Measurements from ENCODE around the gene RNF103.

DNA sequence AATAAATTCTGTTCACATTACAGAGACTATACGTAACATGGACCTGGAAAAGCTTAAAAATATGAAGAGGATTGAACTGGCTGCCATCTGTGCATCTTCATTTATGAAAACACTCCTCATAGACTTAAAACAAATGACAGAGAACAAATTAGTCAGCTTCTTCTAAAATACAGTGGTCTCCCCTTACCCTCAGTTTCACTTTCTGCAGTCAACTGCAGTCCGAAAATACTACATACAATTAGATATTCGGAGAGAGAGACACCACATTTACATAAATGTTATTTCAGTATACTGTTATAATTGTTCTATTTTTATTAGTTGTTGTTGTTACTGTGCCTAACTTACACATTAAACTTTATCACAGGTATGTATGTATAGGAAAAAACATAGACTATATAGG is 6.5 kb downstream of the RNF103 start:
- TF ChIP-seq, protein P1, sequence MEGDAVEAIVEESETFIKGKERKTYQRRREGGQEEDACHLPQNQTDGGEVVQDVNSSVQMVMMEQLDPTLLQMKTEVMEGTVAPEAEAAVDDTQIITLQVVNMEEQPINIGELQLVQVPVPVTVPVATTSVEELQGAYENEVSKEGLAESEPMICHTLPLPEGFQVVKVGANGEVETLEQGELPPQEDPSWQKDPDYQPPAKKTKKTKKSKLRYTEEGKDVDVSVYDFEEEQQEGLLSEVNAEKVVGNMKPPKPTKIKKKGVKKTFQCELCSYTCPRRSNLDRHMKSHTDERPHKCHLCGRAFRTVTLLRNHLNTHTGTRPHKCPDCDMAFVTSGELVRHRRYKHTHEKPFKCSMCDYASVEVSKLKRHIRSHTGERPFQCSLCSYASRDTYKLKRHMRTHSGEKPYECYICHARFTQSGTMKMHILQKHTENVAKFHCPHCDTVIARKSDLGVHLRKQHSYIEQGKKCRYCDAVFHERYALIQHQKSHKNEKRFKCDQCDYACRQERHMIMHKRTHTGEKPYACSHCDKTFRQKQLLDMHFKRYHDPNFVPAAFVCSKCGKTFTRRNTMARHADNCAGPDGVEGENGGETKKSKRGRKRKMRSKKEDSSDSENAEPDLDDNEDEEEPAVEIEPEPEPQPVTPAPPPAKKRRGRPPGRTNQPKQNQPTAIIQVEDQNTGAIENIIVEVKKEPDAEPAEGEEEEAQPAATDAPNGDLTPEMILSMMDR (IDR thresholded peaks at IDR 0.05), result no peak
- no peak for TF ChIP-seq POLR2A (IDR thresholded peaks at IDR 0.05)

Measured in testis (tissue), 2 donors.